DND-41 (cell line): ENCODE data around the gene ELAVL2.

ENCODE experiments used
- CTCF ChIP-seq: IDR thresholded peaks from 2 replicates; pipeline ENCODE4 v1.5.1; 2012; ENCODE audit warnings: borderline replicate concordance, low read length, moderate library complexity, mild to moderate bottlenecking; ENCODE audit not compliant: poor library complexity, severe bottlenecking; ENCODE audit errors: extremely low read depth
- EZH2 ChIP-seq: IDR thresholded peaks from 3 replicates; pipeline ENCODE4 v1.6.1; 2012; ENCODE audit warnings: borderline replicate concordance, low read depth, mild to moderate bottlenecking, moderate library complexity, low read length, inconsistent platforms; ENCODE audit not compliant: severe bottlenecking

- TF ChIP-seq EZH2 (no peak), CTCF (no peak)
Measured at GRCh38 chr9:23669776-23670175, 156.3 kb downstream of the ELAVL2 start.
